Vagina (tissue), 2 donors: ENCODE data around the gene TMC4.

ENCODE experiments used
- POLR2AphosphoS5 ChIP-seq, 2 donors: sonication (generic); formaldehyde crosslinking; IDR thresholded peaks; one replicate each; pipeline ENCODE4 v1.9.0; 2017; ENCODE audit warnings: antibody characterized with exemption in 2 of 2, mild to moderate bottlenecking in 2 of 2, low read depth in 1 of 2; ENCODE audit not compliant: insufficient read depth in 1 of 2
- TF ChIP-seq, protein P1 (sequence below), 3 experiments: fragments of 450-650 bp in 2 of 3; fragments of 200-600 bp in 1 of 3; sonication (generic) in 1 of 3; IDR thresholded peaks; one replicate each; pipeline ENCODE4 v1.5.1; 2017 to 2019; ENCODE audit warnings: antibody characterized with exemption in 3 of 3, mild to moderate bottlenecking in 2 of 3, moderate library complexity in 2 of 3

DNA sequence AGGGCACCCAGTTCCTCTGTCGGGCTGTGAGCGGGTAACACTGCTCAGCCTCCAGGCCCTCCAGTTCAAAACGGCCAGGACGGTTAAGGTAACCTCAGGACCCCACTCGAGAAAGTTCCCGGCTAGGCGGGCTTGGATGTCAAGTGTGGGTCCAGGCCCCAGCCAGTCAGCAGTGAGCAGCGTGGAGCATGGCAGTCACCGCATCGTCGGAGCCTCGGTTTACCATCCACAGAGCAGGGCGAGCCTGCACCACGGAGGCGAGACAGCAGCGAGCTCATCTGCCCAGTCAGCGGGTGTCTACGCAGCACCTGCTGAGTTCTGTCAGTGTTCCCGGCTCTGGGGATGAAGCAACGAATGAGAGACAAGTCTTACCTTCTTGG is 43.4 kb downstream of the TMC4 start:
- TF ChIP-seq, protein P1, sequence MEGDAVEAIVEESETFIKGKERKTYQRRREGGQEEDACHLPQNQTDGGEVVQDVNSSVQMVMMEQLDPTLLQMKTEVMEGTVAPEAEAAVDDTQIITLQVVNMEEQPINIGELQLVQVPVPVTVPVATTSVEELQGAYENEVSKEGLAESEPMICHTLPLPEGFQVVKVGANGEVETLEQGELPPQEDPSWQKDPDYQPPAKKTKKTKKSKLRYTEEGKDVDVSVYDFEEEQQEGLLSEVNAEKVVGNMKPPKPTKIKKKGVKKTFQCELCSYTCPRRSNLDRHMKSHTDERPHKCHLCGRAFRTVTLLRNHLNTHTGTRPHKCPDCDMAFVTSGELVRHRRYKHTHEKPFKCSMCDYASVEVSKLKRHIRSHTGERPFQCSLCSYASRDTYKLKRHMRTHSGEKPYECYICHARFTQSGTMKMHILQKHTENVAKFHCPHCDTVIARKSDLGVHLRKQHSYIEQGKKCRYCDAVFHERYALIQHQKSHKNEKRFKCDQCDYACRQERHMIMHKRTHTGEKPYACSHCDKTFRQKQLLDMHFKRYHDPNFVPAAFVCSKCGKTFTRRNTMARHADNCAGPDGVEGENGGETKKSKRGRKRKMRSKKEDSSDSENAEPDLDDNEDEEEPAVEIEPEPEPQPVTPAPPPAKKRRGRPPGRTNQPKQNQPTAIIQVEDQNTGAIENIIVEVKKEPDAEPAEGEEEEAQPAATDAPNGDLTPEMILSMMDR (IDR thresholded peaks at IDR 0.05), result no peak
- TF ChIP-seq POLR2AphosphoS5 (IDR thresholded peaks at IDR 0.05; ENCODE audit: insufficient read depth in 1 of 2, low read depth in 1 of 2), result no peak
